A549 treated with CORT108297 at 1 μM for 4 hours (cell line): ENCODE results near the gene APOBEC3C. TPM values are rescaled to one million over a fixed set of nuclear protein-coding genes. Genes with fewer than 3 reads are reported as not detected.

Source experiments
- total RNA-seq: library from RNA; stranded (reverse); fragments of 200-300 nt; extraction: Qiagen RNA extraction; gene quantifications from 5 replicates; pipeline ENCODE4 v1.2.3, GENCODE V29; 2022

APOBEC3C gene
- total RNA-seq = 26.6 to 28.1 TPM (median 27.5 TPM) in 5 replicates

DNA sequence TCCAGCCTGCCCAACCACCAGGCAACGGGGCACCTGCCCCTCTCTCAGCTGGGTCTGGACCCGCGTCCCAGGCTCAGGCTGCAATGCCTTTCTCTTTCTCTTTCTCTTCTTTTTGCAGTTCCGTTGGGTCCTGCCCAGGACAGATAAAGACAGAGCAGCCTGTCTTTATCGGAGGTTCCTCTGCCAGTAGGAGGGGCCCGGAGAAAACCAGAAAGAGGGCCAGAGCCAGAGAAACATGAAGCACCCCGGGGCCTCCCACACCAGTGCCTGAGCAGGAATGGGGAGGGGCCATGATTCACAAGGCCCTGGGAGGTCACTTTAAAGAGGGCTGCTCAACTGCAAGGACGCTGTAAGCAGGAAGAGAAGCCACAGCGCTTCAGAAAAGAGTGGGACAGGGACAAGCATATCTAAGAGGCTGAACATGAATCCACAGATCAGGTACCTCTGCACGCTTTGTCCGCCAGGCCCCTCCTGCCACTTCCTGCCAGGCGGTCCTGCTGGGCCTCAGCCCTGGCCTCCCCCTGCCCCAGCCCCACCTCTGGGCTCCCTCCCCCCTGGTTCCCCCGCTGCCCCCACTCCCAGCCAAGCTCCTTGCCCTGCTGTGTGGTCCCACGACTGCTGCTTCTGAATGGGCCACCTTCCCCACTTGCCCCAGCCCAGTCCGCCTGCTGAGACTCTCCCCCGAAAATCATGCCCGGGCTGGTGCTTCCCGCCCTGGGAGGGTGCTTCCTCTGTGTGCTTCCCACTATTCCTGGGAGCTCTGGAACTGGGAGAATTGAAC lies at the start of gene APOBEC3C:
Gene APOBEC3C, plus strand, starts transcription at position 316 of the 781 bp plus-strand sequence. Its CDS starts 106 bp downstream, at position 422.

DNA sequence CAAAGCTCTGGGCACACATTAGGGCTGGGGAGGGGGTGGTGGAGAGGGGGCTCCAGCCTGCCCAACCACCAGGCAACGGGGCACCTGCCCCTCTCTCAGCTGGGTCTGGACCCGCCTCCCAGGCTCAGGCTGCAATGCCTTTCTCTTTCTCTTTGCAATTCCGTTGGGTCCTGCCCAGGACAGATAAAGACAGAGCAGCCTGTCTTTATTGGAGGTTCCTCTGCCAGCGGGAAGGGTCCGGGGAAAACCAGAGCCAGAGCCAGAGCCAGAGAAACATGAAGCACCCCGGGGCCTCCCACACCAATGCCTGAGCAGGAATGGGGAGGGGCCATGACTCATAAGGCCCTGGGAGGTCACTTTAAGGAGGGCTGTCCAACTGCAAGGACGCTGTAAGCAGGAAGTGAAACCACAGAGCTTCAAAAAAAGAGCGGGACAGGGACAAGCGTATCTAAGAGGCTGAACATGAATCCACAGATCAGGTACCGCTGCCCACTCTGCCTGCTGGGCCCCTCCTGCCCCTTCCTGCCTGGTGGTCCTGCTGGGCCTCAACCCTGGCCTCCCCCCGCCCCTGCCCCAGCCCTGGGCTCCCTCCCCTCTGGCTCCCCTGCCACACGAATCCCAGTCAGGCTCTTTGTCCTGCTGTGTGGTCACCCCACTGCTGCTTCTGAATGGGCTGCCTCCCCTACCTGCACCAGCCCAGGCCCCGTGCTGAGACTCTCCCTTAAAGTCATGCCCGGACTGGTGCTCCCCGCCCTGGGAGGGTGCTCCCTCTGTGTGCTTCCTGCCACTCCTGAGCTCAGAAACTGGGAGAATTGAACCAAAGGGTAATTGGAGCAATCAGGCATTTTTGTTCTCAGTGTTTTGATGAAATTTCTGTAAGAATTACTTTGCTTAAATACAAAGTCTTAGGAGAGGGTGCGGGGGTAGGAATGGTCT lies 31.8 kb upstream of the APOBEC3C start, which contains the start of gene APOBEC3B:
Gene APOBEC3B, plus strand, starts transcription at position 356 of the 936 bp plus-strand sequence. Its CDS starts 107 bp downstream, at position 463.

DNA sequence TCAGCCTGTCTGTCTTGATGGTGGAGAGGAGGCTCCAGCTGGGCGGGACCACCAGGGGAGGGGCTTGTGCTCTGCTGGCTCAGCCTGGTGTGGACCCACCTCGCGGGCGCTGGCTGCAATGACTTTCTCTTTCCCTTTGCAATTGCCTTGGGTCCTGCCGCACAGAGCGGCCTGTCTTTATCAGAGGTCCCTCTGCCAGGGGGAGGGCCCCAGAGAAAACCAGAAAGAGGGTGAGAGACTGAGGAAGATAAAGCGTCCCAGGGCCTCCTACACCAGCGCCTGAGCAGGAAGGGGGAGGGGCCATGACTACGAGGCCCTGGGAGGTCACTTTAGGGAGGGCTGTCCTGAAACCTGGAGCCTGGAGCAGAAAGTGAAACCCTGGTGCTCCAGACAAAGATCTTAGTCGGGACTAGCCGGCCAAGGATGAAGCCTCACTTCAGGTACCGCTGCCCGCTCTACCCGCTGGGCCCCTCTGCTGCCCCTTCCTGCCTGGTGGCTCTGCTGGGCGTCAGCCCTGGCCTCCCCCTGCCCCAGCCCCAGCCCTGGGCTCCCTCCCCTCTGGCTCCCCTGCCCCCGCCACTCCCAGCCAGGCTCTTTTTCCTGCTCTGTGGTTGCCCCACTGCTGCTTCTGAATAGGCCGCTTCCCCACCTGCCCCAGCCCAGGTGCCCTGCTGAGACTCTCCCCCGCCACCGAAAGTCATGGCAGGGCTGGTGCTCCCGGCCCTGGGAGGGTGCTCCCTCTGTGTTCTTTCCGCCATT lies 26.7 kb downstream of the APOBEC3C start, which contains the start of gene APOBEC3F:
Gene APOBEC3F, plus strand, starts transcription at position 327 of the 759 bp plus-strand sequence. Its CDS starts 97 bp downstream, at position 424.

Other genes with a start within 250 kb of the APOBEC3C start
- 9.2 to 11.8 TPM (median 10.7 TPM) in 5 replicates for gene DNAL4, start 220.1 kb upstream of the APOBEC3C start, total RNA-seq
- gene NPTXR, start 170.2 kb upstream of the APOBEC3C start, total RNA-seq = 10.5 to 15.3 TPM (median 11.9 TPM) in 5 replicates
- gene CBX6, start 142.0 kb upstream of the APOBEC3C start, total RNA-seq = 26.0 to 35.1 TPM (median 32.4 TPM) in 5 replicates
- not detected in 5 replicates for gene APOBEC3A, start 56.6 kb upstream of the APOBEC3C start, total RNA-seq
- 27.4 to 32.1 TPM (median 30.0 TPM) in 5 replicates for gene APOBEC3B, start 31.9 kb upstream of the APOBEC3C start, total RNA-seq
- gene APOBEC3D, start 6.9 kb downstream of the APOBEC3C start, total RNA-seq = 0.10 to 0.50 TPM (median 0.17 TPM) in 4 of 5 replicates, not detected in the other
- gene APOBEC3F, start 26.6 kb downstream of the APOBEC3C start, total RNA-seq = 1.6 to 2.8 TPM (median 2.6 TPM) in 5 replicates
- gene APOBEC3G, start 63.0 kb downstream of the APOBEC3C start, total RNA-seq = 0.18 TPM in 1 of 5 replicates, not detected in the others
- 0.14 to 0.53 TPM (median 0.41 TPM) in 5 replicates for gene APOBEC3H, start 83.0 kb downstream of the APOBEC3C start, total RNA-seq
- 1.2 to 1.6 TPM (median 1.3 TPM) in 5 replicates for gene CBX7, start 138.4 kb downstream of the APOBEC3C start, total RNA-seq
- gene PDGFB, start 230.7 kb downstream of the APOBEC3C start, total RNA-seq = 3.0 to 4.5 TPM (median 4.2 TPM) in 5 replicates